Activated gamma-delta T cell treated with anti-CD3 and anti-CD28 coated beads, Interleukin-2, amount 50 U/mL, for 16 hours (primary cell): ENCODE measurements around the gene ELOVL2.
"Not testable (repeated sequence)": the region's sequence is repeated elsewhere in the genome, so short reads cannot be mapped to it uniquely, and the experiment has no call there.

Source experiments
- DNase-seq: peaks from one replicate; pipeline ENCODE4 v3.0.0-alpha.2; 2020; ENCODE audit warnings: low read depth

Gene ELOVL2

GRCh38 chr6:11043961-11044711 is at the start of gene ELOVL2:
TSS of gene ELOVL2 (minus strand) at chr6:11044305. CDS start at chr6:11044230, 75 bp downstream.
- DNase-seq, result no peak

GRCh38 chr6:11093376-11093625 is 49.2 kb upstream of the ELOVL2 start:
- no peak for DNase-seq

GRCh38 chr6:11092668-11093375 is 48.7 kb upstream of the ELOVL2 start:
- DNase-seq, result no peak

GRCh38 chr6:11091141-11091540 is 47.0 kb upstream of the ELOVL2 start:
- not testable (repeated sequence) for DNase-seq

- no peak for DNase-seq
Measured at GRCh38 chr6:11089695-11090094, 45.6 kb upstream of the ELOVL2 start.

- DNase-seq, result not testable (repeated sequence)
Measured at GRCh38 chr6:11087141-11087812, 43.2 kb upstream of the ELOVL2 start.

- DNase-seq, result no peak
Measured at GRCh38 chr6:11085758-11086435, 41.8 kb upstream of the ELOVL2 start.

- DNase-seq, result no peak
Measured at GRCh38 chr6:11083956-11084355, 39.9 kb upstream of the ELOVL2 start.

- DNase-seq, result no peak
Measured at GRCh38 chr6:11083491-11083890, 39.4 kb upstream of the ELOVL2 start.

GRCh38 chr6:11080296-11080695 is 36.2 kb upstream of the ELOVL2 start:
- DNase-seq, result no peak

- DNase-seq, result no peak
Measured at GRCh38 chr6:11078266-11078665, 34.2 kb upstream of the ELOVL2 start.

GRCh38 chr6:11076540-11076939 is 32.4 kb upstream of the ELOVL2 start:
- no peak for DNase-seq

GRCh38 chr6:11072101-11072500 is 28.0 kb upstream of the ELOVL2 start:
- DNase-seq, result no peak

GRCh38 chr6:11069760-11070159 is 25.7 kb upstream of the ELOVL2 start:
- DNase-seq, result no peak

GRCh38 chr6:11067348-11067747 is 23.2 kb upstream of the ELOVL2 start:
- DNase-seq, result no peak

- DNase-seq, result no peak
Measured at GRCh38 chr6:11066505-11067347, 22.6 kb upstream of the ELOVL2 start.

GRCh38 chr6:11065436-11066202 is 21.5 kb upstream of the ELOVL2 start:
- DNase-seq, result no peak

GRCh38 chr6:11064836-11065235 is 20.7 kb upstream of the ELOVL2 start:
- no peak for DNase-seq

GRCh38 chr6:11062715-11063114 is 18.6 kb upstream of the ELOVL2 start:
- DNase-seq, result no peak

- no peak for DNase-seq
Measured at GRCh38 chr6:11062083-11062482, 18.0 kb upstream of the ELOVL2 start.

GRCh38 chr6:11058406-11058805 is 14.3 kb upstream of the ELOVL2 start:
- DNase-seq, result no peak
